Measurements from ENCODE around the gene WSCD1. TPM values are rescaled to one million over a fixed set of nuclear protein-coding genes. Genes with fewer than 3 reads are reported as not detected.

The WSCD1 gene
- total and polyA plus RNA-seq, 2 donors (not counting 1 experiment from before 2014, with no cell fraction given), result not detected

DNA sequence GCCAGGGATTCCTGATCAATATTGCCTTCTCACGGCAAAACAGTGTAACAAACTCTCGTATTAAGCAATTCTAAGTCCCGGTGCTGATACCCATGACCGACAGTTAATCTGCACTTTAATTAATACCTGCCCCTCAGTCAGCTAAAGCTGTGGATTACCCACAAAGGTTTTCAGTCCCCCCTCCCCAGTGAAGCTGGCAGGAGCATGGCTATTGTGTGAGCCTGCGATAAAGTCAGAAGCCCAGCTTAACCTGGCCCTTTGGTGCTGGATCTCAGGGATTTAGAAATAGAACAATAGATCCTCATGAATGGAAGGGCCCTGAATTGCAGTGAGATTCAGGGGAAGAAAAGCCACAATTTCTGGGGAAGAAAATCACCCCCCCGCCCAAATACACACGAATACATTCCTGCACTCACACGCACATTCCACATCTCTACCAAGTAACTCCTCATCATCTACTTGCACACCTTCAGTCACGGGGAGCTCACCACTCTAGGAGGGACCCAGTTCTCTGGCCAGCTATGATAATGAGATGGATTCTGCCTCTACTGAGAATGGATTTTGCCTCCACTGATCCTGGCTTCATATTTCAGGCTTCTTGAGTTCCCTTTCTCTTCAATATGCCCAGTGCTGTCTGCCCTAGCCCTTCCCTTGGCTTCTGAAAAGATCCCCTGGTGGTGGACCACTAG, 102.6 kb downstream of the WSCD1 start:
- WGBS (ENCODE audit: insufficient coverage), result 82% methylated on average over 8 of the region's 9 CpGs
- ChIA-PET POLR2A (no interaction called here), CTCF (no interaction called here)
- intact Hi-C loops (cut with micrococcal nuclease), result no loop called here
- no peak for TF ChIP-seq EZH2 (IDR thresholded peaks at IDR 0.05; ENCODE audit: borderline replicate concordance, insufficient read depth, low read depth, low read length, poor library complexity, severe bottlenecking)
- TF ChIP-seq, protein P1, sequence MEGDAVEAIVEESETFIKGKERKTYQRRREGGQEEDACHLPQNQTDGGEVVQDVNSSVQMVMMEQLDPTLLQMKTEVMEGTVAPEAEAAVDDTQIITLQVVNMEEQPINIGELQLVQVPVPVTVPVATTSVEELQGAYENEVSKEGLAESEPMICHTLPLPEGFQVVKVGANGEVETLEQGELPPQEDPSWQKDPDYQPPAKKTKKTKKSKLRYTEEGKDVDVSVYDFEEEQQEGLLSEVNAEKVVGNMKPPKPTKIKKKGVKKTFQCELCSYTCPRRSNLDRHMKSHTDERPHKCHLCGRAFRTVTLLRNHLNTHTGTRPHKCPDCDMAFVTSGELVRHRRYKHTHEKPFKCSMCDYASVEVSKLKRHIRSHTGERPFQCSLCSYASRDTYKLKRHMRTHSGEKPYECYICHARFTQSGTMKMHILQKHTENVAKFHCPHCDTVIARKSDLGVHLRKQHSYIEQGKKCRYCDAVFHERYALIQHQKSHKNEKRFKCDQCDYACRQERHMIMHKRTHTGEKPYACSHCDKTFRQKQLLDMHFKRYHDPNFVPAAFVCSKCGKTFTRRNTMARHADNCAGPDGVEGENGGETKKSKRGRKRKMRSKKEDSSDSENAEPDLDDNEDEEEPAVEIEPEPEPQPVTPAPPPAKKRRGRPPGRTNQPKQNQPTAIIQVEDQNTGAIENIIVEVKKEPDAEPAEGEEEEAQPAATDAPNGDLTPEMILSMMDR (IDR thresholded peaks at IDR 0.05), result no peak
- Histone ChIP-seq H3K4me2 (replicated peaks; ENCODE audit: low read depth, low read length, poor library complexity, severe bottlenecking) (no peak overlapping the region), H3K27ac (ENCODE audit: low read length in 2 of 2) (no peak overlapping the region), H3K4me1 (ENCODE audit: control insufficient read depth in 2 of 2, insufficient read depth in 2 of 2, low read length in 2 of 2) (no peaks in the 10 kb centered on the region), H3K27me3 (replicated peaks in 1 of 4; ENCODE audit: control extremely low read depth in 1 of 4, control insufficient read depth in 3 of 4, insufficient read depth in 4 of 4, low read length in 3 of 4) (no peaks in the 10 kb centered on the region), H4K20me1 (ENCODE audit: control insufficient read depth, insufficient read depth, low read length, poor library complexity, severe bottlenecking) (no peaks in the 10 kb centered on the region), H3K36me3 (replicated peaks in 1 of 2; ENCODE audit: control extremely low read depth in 1 of 2, control insufficient read depth in 1 of 2, extremely low read depth in 1 of 2, insufficient read depth in 2 of 2, low read length in 1 of 2) (no peaks in the 10 kb centered on the region), H3K4me3 (ENCODE audit: control extremely low read depth in 1 of 5, extremely low read depth in 1 of 5, insufficient read depth in 1 of 5, low read depth in 2 of 5, low read length in 4 of 5) (no peak overlapping the region), H3K79me2 (ENCODE audit: control insufficient read depth, insufficient read depth, low read length) (no peaks in the 10 kb centered on the region), H3K9me3 (ENCODE audit: control extremely low read depth in 1 of 3, control insufficient read depth in 2 of 3, insufficient read depth in 1 of 3, low read length in 2 of 3) (peaks cover 0 to 4% (median 0%) of the 10 kb centered on the region in 3 donors), H2AFZ (ENCODE audit: insufficient read depth, low read depth, low read length, poor library complexity, severe bottlenecking) (no peak overlapping the region), H3K9ac (ENCODE audit: low read length) (no peak overlapping the region)
- ATAC-seq (ENCODE audit: low read depth), result no peak
- Mint-ChIP-seq H3K9me3 (ENCODE audit: insufficient read depth) (no peaks in the 10 kb centered on the region), H3K4me1 (no peaks in the 10 kb centered on the region), H3K27ac (no peak overlapping the region), H3K4me3 (no peak overlapping the region), H3K27me3 (peaks cover 22% of the 10 kb centered on the region)
- DNase-seq, result no peak

DNA sequence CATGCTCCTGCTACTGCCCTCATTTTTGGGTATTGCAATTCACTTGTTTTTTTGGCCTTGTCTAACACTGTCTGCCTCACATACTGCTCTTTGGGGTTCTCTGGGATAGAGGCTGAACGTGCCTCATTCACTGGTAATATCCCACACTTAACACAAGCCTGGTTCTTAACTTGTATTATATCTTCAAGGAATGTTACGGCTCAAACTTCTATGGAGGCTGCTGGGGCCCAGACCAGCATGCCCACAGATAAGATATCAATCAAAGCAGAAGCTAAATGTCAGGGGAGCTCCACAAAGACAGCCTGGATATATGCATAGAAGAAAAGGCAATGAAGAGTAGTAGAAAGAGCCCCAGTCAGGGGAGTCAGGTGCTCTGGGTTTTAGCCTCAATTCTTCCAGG, 103.5 kb downstream of the WSCD1 start:
- H2AFZ ChIP-seq (ENCODE audit: insufficient read depth, low read depth, low read length, poor library complexity, severe bottlenecking), result no peak overlapping the region
- no peak for ATAC-seq (ENCODE audit: low read depth)
- intact Hi-C loops (cut with micrococcal nuclease), result no loop called here
- H3K4me3 Mint-ChIP-seq, result no peak overlapping the region
- ChIA-PET CTCF (no interaction called here), POLR2A (no interaction called here)
- no peaks in the 10 kb centered on the region for H3K79me2 ChIP-seq (ENCODE audit: control insufficient read depth, insufficient read depth, low read length)
- TF ChIP-seq, protein P1 (IDR thresholded peaks at IDR 0.05), result no peak
- no peak for TF ChIP-seq EZH2 (IDR thresholded peaks at IDR 0.05; ENCODE audit: borderline replicate concordance, insufficient read depth, low read depth, low read length, poor library complexity, severe bottlenecking)
- no peak for DNase-seq
- no peaks in the 10 kb centered on the region for H3K36me3 ChIP-seq (replicated peaks in 1 of 2; ENCODE audit: control extremely low read depth in 1 of 2, control insufficient read depth in 1 of 2, extremely low read depth in 1 of 2, insufficient read depth in 2 of 2, low read length in 1 of 2)
- no peaks in the 10 kb centered on the region for H3K27me3 ChIP-seq (replicated peaks in 1 of 4; ENCODE audit: control extremely low read depth in 1 of 4, control insufficient read depth in 3 of 4, insufficient read depth in 4 of 4, low read length in 3 of 4)
- H3K9me3 ChIP-seq (ENCODE audit: control extremely low read depth in 1 of 3, control insufficient read depth in 2 of 3, insufficient read depth in 1 of 3, low read length in 2 of 3), result peaks cover 0 to 4% (median 0%) of the 10 kb centered on the region in 3 donors
- WGBS (ENCODE audit: insufficient coverage), result no CpG with 5 or more reads among the region's 2 CpGs
- H3K9me3 Mint-ChIP-seq (ENCODE audit: insufficient read depth), result no peaks in the 10 kb centered on the region
- H3K27ac ChIP-seq (ENCODE audit: low read length in 2 of 2), result no peak overlapping the region
- no peak overlapping the region for H3K4me3 ChIP-seq (ENCODE audit: control extremely low read depth in 1 of 5, extremely low read depth in 1 of 5, insufficient read depth in 1 of 5, low read depth in 2 of 5, low read length in 4 of 5)
- no peak overlapping the region for H3K27ac Mint-ChIP-seq
- no peaks in the 10 kb centered on the region for H4K20me1 ChIP-seq (ENCODE audit: control insufficient read depth, insufficient read depth, low read length, poor library complexity, severe bottlenecking)
- no peak overlapping the region for H3K4me2 ChIP-seq (replicated peaks; ENCODE audit: low read depth, low read length, poor library complexity, severe bottlenecking)
- no peaks in the 10 kb centered on the region for H3K4me1 Mint-ChIP-seq
- no peak overlapping the region for H3K9ac ChIP-seq (ENCODE audit: low read length)
- H3K27me3 Mint-ChIP-seq, result peaks cover 18% of the 10 kb centered on the region
- H3K4me1 ChIP-seq (ENCODE audit: control insufficient read depth in 2 of 2, insufficient read depth in 2 of 2, low read length in 2 of 2), result no peaks in the 10 kb centered on the region
